ENCODE measurements around the gene TTLL6. TPM values are rescaled to one million over a fixed set of nuclear protein-coding genes. Genes with fewer than 3 reads are reported as not detected.

TTLL6 gene
- total RNA-seq, 4 donors from 2014 or later: 0.19 TPM; not detected in 3

DNA sequence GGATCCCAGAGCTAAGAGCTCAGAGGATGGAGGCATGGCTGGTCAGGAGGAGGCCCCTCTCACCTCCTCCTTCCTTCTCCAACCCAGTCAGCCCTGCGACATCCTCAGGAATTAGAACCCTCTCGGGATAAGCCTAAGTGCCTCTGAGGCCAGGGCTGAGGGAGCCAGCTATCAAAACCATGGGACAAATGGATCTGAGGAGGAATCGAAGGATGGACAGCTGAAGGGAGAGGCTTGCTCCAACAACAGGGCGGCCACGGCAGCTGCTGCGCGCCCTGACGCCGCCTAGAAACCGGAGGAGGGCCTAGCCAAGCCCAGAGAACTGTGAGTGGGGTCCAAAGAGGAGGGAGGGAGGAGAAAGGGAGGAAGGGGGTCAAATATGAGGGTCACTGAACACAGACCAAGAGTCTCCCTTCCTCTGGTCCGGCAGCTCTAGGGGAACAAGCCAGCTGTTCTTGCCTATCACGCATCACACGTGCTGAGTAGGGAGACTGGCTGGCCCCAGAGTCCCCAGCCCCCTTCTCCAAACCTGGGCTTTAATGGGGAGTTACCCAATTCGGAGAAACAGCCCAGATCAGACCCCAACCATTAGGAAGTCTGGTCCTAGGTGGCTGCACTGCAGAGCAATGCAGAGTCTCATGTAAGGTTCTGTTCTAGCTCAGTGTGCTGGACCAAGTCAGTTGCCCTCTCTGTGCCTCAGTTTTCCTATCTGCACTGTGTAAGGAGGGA lies 82.5 kb downstream of the TTLL6 start:
- Histone ChIP-seq H3K27ac (no peak overlapping the region), H3K27me3 (peaks cover 29 to 100% (median 68%) of the 10 kb centered on the region in 4 donors), H3K36me3 (no peaks in the 10 kb centered on the region), H3K4me3 (no peak overlapping the region), H3K9me3 (no peaks in the 10 kb centered on the region), H3K4me1 (peaks cover 0 to 22% (median 0%) of the 10 kb centered on the region in 3 donors)
- no peak for TF ChIP-seq POLR2A (IDR thresholded peaks at IDR 0.05)
- TF ChIP-seq, protein P1, sequence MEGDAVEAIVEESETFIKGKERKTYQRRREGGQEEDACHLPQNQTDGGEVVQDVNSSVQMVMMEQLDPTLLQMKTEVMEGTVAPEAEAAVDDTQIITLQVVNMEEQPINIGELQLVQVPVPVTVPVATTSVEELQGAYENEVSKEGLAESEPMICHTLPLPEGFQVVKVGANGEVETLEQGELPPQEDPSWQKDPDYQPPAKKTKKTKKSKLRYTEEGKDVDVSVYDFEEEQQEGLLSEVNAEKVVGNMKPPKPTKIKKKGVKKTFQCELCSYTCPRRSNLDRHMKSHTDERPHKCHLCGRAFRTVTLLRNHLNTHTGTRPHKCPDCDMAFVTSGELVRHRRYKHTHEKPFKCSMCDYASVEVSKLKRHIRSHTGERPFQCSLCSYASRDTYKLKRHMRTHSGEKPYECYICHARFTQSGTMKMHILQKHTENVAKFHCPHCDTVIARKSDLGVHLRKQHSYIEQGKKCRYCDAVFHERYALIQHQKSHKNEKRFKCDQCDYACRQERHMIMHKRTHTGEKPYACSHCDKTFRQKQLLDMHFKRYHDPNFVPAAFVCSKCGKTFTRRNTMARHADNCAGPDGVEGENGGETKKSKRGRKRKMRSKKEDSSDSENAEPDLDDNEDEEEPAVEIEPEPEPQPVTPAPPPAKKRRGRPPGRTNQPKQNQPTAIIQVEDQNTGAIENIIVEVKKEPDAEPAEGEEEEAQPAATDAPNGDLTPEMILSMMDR (IDR thresholded peaks at IDR 0.05): no peak
- intact Hi-C loops (cut with DNase I): no loop called here
- WGBS, 2 donors: 20 to 28% methylated on average over 10 to 13 of the region's 14 CpGs
- no peak for DNase-seq

DNA sequence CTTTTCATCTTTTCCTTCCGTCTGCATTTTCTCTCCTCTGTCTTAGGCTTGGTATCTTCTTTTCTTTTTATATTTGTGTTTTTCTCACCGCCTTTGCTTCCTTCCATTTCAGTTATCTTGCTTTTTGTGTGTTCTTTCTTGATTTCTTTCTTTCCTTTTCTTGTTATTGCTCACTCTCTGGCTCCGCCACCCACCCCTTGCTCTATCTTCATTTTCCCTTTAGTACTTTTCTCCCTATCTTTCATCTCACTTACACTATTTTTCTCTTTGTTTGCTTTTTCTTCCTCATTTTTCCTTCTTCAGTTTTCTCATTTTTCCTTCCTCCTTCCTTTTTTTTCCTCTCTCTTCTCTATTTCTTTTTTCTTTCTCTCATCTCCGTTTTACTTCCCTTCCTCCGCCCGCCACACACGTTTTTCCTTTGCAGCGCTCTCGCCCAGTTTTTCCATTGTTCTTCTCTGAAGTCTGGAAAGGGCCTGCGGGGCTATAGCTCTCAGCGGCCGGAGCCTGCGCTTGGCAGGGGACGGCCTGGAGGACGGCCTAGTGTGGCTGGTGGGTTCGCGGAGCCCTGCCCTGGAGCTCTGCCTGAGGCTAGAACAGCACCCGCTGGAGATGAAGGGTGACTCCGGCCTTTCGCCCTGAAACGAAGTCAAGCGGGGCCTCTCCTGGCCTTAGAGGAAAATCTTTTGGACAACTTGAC lies 83.2 kb downstream of the TTLL6 start:
- WGBS, 2 donors: 23 to 31% methylated on average over 12 to 16 of the region's 22 CpGs
- Histone ChIP-seq H3K9me3 (no peaks in the 10 kb centered on the region), H3K27ac (no peak overlapping the region), H3K36me3 (no peaks in the 10 kb centered on the region), H3K27me3 (peaks cover 36 to 100% (median 68%) of the 10 kb centered on the region in 4 donors), H3K4me3 (no peak overlapping the region), H3K4me1 (peaks cover 0 to 22% (median 5%) of the 10 kb centered on the region in 3 donors)
- intact Hi-C loops (cut with DNase I): no loop called here
- no peak for DNase-seq
- TF ChIP-seq, protein P1 (IDR thresholded peaks at IDR 0.05): no peak
- no peak for TF ChIP-seq POLR2A (IDR thresholded peaks at IDR 0.05)

DNA sequence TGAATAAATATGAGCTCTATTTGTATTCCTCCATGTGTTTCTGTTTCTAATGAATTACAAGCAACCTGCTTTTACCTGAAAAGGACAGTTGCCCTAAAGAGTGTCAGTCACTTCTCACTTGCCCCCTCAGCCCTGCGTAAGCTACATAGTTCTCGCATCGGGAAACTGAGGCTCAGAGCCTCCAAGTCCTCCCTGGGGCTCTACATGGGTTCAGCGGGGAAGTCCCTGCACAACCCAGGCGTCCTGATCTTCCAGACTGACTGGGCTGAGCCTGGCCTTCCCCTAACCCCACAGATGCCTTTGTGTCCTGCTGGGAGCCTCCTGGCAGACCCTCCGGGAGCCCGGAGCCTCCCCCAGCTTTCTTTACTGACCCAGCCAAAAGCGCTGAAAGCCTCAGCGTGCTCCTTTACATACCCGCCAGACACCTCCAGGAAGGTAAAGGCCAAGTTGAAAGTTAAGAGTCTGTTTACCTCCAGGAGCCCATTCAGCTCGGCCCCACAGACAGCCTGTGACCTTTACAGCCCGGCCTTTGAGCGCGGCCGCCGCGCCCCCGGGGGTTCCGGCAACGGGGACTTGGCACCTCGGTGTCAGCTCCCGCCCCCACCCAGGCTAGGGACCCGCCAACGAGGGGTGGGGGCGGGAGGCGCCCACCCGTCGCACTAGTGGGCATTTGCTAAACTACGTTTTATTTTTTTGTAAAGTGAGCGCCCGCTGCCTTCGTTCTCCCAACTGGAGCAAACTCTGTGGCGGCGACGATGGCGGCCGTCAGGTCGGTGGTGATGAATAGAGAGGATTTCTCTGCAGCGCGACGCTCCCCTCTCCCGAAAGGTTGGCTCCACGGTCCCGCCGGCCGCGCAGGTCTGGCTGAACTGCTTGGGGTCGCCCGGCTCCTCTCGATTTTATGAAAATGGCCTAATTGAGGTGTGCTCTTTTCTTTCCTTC lies 84.1 kb downstream of the TTLL6 start:
- H3K4me1 ChIP-seq: peaks cover 0 to 24% (median 11%) of the 10 kb centered on the region in 3 donors
- no peak for DNase-seq
- no peak overlapping the region for H3K27ac ChIP-seq
- WGBS, 2 donors: 8 to 14% methylated on average over 18 to 37 of the region's 50 CpGs
- H3K9me3 ChIP-seq: no peaks in the 10 kb centered on the region
- no peak for TF ChIP-seq POLR2A (IDR thresholded peaks at IDR 0.05)
- TF ChIP-seq, protein P1 (IDR thresholded peaks at IDR 0.05): no peak
- intact Hi-C loops (cut with DNase I): no loop called here
- no peaks in the 10 kb centered on the region for H3K36me3 ChIP-seq
- peaks cover 42 to 100% (median 67%) of the 10 kb centered on the region in 4 donors for H3K27me3 ChIP-seq
- no peak overlapping the region for H3K4me3 ChIP-seq

DNA sequence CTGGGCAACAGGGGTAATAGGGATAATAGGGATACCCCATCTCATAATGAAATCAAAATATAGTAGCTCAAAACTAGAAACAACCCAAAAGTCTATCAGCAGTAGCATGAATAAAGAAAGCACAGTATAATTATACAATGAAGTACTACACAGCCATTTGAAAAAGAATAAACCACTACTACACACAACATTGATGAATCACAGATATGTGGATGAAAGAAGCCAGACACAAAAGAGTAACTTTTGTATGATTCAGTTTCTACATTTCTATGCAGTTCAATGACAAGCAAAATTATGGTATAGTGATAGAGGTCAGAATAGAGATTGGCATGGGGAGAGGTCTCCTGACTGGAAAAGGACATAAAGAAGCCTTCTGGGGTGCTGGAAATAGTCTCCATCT lies 85.7 kb downstream of the TTLL6 start:
- no peaks in the 10 kb centered on the region for H3K9me3 ChIP-seq
- H3K4me3 ChIP-seq: no peak overlapping the region
- no peak for DNase-seq
- no peak overlapping the region for H3K27ac ChIP-seq
- no peaks in the 10 kb centered on the region for H3K36me3 ChIP-seq
- H3K4me1 ChIP-seq: peaks cover 0 to 25% (median 11%) of the 10 kb centered on the region in 3 donors
- TF ChIP-seq POLR2A (IDR thresholded peaks at IDR 0.05): no peak
- TF ChIP-seq, protein P1 (IDR thresholded peaks at IDR 0.05): no peak
- intact Hi-C loops (cut with DNase I): no loop called here
- H3K27me3 ChIP-seq: peaks cover 49 to 100% (median 70%) of the 10 kb centered on the region in 4 donors
